Esophagus mucosa (tissue), 1 donor: ENCODE data around the gene INVS. TPM values are rescaled to one million over a fixed set of nuclear protein-coding genes. Genes with fewer than 3 reads are reported as not detected.
"Not testable (repeated sequence)": the region's sequence is repeated elsewhere in the genome, so short reads cannot be mapped to it uniquely, and the experiment has no call there.

Experiments
- ATAC-seq: fragments of 200-7000 bp; cut with Tn5 transposase; one replicate; pipeline ENCODE4 v1.9.1; 2020
- total RNA-seq: library from RNA; stranded (reverse); gene quantifications from one replicate; pipeline ENCODE4 v1.2.4, GENCODE V29; 2023
- donor health status: DM: yes; HTN: yes; CAD: no.

The INVS gene
- total RNA-seq, 1 donor from 2014 or later: 8.6 TPM

DNA sequence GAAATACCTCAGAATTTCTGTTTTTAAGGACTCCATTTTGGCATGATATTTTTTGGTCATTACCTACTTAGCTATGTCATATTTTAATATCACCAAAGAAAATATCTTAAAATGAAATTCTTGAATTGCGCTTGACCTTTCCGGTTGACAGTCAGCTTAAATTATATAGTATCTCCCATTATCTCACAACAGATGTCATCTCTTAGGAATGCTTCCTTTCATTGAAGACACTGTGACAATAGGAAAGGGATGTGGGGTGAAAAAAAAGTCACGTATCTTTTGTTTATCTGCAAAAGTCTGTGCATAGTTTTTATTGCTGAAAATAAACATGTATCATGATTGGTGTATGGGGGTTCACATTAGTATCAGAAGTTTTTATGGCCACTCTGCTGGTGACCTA, 105.8 kb downstream of the INVS start:
- ATAC-seq: no peak

GRCh38 chr9:100206899-100207298, 107.9 kb downstream of the INVS start:
- peak; percentile 51 for ATAC-seq

GRCh38 chr9:100208673-100209072, 109.6 kb downstream of the INVS start:
- no peak for ATAC-seq

GRCh38 chr9:100211476-100211875, 112.4 kb downstream of the INVS start:
- ATAC-seq: no peak

GRCh38 chr9:100213730-100214477, 114.9 kb downstream of the INVS start:
- ATAC-seq: no peak

GRCh38 chr9:100216178-100216787, 117.2 kb downstream of the INVS start:
- ATAC-seq: peak; percentile 84

DNA sequence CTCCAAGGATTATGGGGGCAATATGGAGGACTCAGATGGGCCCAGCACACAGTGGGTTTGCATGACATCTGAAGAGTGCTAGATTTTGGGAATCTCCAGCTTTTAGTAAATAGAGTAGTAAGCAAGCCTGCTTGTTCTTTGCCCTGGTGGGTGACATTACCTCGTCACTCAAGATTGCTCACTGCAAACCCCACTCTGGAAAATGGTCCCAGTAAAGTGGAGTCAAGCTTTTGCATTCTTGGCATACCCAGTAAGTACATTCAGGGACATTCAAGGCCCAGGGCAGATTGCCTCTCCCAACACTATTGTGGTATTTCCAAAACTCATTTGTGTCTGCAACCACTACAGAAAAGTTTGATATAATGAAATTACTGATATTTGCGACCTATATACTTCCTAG, 118.5 kb downstream of the INVS start:
- ATAC-seq: no peak

GRCh38 chr9:100219347-100219746, 120.3 kb downstream of the INVS start:
- no peak for ATAC-seq

DNA sequence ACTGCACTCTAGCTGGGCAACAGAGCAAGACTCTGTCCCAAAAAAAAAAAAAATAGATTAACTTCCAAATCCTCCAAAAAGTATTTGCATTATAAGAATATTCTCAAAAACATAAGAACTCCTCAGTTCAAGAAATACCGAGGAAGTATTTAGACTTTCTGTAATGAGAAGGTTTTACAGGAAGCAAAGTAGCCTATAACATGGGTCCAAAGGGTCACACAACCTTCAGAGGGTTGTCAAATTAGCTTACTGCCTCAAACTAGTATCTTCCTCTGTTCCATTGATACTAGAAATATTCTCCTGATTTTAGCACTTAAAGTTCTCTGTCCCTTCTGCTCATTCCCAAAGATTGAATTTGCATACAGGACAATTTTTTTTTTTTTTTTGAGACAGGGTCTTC, 121.9 kb downstream of the INVS start:
- ATAC-seq: no peak

DNA sequence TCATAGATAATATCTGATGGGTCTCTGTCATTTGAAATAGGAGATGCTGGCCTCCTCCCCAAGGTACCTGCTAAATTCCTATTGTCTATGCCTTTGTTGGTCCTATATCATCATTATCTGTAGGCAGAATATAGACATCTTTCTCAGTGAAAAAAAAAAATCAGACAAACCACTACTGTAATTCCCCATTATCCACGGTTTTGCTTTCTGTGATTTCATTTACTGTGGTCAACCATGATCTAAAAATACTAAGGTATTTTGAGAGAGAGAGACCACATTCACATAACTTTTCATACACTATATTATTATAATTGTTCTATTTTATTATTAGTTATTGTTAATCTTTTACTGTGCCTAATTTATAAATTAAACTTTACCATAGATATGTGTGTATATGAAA, 122.5 kb downstream of the INVS start:
- no peak for ATAC-seq

- no peak for ATAC-seq
Measured at GRCh38 chr9:100222674-100223073, 123.6 kb downstream of the INVS start.

- no peak for ATAC-seq
Measured at GRCh38 chr9:100227636-100228035, 128.6 kb downstream of the INVS start.

- ATAC-seq: no peak
Measured at GRCh38 chr9:100228352-100228869, 129.4 kb downstream of the INVS start.

- no peak for ATAC-seq
Measured at GRCh38 chr9:100229136-100229535, 130.1 kb downstream of the INVS start.

- no peak for ATAC-seq
Measured at GRCh38 chr9:100229561-100229960, 130.5 kb downstream of the INVS start.

DNA sequence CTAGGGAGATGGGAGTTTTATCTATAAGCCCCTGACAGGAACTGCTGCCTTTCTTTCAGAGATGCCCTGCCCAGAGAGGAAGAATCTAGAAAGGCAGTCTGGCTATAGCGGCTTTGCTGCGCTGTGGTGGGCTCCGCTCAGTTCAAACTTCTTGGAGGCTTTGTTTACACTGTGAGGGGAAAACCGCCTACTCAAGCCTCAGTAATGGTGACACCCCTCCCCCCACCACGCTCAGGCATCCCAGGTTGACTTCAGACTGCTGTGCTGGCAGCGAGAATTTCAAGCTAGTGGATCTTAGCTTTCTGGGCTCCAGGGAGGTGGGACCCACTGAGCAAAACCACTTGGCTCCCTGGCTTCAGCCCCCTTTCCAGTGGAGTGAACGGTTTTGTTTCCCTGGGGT, 137.9 kb downstream of the INVS start:
- not testable (repeated sequence) for ATAC-seq

GRCh38 chr9:100240512-100240911, 141.5 kb downstream of the INVS start:
- ATAC-seq: no peak

DNA sequence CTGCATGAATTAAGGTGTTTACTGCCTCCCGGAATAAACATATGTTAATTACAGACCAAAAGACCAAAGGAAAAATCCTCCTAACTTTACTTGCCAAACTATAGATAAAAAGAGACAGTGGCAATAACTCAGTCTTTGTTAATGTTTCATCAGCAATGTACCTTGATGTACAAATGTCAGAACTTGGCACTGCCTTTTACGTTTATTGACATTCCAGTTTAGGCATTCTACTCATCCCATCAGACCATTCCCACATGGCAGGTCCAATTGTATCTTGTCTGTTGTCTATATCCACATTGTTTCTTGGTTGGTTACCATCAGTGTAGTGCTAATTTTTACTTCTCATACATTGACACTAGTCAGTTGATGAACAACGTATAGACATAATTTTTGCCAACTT, 168.2 kb downstream of the INVS start:
- no peak for ATAC-seq

- ATAC-seq: no peak
Measured at GRCh38 chr9:100268271-100268670, 169.2 kb downstream of the INVS start.

DNA sequence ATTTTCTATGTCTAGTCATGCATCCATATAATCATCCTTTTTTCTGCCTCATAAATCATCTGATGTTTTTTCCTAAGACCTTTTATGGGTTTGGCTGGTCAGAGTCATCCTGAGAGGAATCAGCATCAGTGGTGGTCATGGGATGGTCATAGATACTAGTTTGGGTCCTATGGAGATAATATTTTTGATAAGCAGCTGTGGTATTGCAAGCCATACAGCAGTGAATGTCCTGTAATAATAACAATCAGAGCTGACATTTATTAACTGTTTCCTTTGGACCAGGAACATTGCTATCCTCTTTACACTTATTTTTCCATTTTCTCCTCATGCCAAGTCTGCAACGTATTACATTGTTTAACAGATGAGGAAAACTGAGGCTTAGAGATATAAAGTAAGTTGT, 170.6 kb downstream of the INVS start:
- no peak for ATAC-seq

- ATAC-seq: no peak
Measured at GRCh38 chr9:100277166-100277979, 178.3 kb downstream of the INVS start.

- ATAC-seq: no peak
Measured at GRCh38 chr9:100281066-100281465, 182.0 kb downstream of the INVS start.

GRCh38 chr9:100281676-100282387, 182.8 kb downstream of the INVS start:
- ATAC-seq: no peak
